ENCODE measurements around the gene HNRNPUL2. TPM values are rescaled to one million over a fixed set of nuclear protein-coding genes. Genes with fewer than 3 reads are reported as not detected.

Gene HNRNPUL2
- total and polyA plus RNA-seq, 7 donors = 22.9 to 54.3 (median 30.7) TPM

DNA sequence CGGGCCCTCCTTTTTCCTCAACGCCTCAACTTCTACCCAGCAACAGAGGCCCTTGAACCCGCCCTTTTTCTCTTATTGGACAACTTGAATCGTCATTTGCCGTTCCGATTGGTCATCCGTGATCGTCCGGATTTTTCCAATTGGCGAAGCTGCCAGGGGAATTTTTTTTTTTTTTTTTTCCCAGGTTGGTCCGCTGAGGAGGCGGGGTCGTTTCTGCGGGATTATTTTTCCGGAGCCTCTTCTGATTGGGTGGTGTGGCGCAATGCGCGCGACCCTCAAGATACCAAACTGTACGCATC is 564 bp upstream of the HNRNPUL2 start:
- Histone ChIP-seq H3K27ac (peak overlapping the region; percentile 96 to 97 (median 96)), H3K4me3 (peak overlapping the region; percentile 84 to 98 (median 94)), H3K27me3 (no peaks in the 10 kb centered on the region), H3K9me3 (no peaks in the 10 kb centered on the region), H3K36me3 (peaks cover 8 to 22% (median 12%) of the 10 kb centered on the region in 4 donors), H3K4me1 (peaks cover 0 to 64% (median 55%) of the 10 kb centered on the region in 4 donors)
- TF ChIP-seq EP300 (IDR thresholded peaks at IDR 0.05) = no peak
- TF ChIP-seq, protein P1, sequence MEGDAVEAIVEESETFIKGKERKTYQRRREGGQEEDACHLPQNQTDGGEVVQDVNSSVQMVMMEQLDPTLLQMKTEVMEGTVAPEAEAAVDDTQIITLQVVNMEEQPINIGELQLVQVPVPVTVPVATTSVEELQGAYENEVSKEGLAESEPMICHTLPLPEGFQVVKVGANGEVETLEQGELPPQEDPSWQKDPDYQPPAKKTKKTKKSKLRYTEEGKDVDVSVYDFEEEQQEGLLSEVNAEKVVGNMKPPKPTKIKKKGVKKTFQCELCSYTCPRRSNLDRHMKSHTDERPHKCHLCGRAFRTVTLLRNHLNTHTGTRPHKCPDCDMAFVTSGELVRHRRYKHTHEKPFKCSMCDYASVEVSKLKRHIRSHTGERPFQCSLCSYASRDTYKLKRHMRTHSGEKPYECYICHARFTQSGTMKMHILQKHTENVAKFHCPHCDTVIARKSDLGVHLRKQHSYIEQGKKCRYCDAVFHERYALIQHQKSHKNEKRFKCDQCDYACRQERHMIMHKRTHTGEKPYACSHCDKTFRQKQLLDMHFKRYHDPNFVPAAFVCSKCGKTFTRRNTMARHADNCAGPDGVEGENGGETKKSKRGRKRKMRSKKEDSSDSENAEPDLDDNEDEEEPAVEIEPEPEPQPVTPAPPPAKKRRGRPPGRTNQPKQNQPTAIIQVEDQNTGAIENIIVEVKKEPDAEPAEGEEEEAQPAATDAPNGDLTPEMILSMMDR (IDR thresholded peaks at IDR 0.05) = no peak
- TF ChIP-seq POLR2A (IDR thresholded peaks at IDR 0.05) = no peak
- TF ChIP-seq POLR2AphosphoS5 (IDR thresholded peaks at IDR 0.05) = no peak
- intact Hi-C loops (cut with DNase I) = loop anchor here (2.0 to 5.0 kb wide), 4 partner anchors 25 to 106 kb away; partner anchors contain the start of genes B3GAT3, STX5, TAF6L and TEX54
- peak; percentile 94 for DNase-seq
- WGBS, 2 donors = 0% methylated on average over 20 of the region's 20 CpGs

DNA sequence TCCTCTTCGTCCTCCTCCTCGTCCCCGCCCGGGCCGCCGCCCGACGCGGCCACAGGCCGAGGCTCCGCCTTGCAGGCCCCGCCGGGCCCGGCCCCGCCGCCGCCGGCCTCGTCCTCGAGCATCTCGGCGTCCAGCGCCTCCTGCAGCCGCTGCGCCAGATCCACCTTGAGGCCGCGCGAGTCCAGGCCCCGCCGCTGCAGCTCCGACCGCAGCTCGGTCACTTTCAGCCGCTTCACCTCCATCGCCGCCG is 417 bp downstream of the HNRNPUL2 start:
- Histone ChIP-seq H3K9me3 (no peaks in the 10 kb centered on the region), H3K27me3 (no peaks in the 10 kb centered on the region), H3K4me3 (peak overlapping the region; percentile 84 to 98 (median 94)), H3K36me3 (peaks cover 18 to 25% (median 22%) of the 10 kb centered on the region in 4 donors), H3K27ac (peak overlapping the region; percentile 96 to 97 (median 96)), H3K4me1 (peaks cover 0 to 60% (median 56%) of the 10 kb centered on the region in 4 donors)
- WGBS, 2 donors = 0 to 1% methylated on average over 37 of the region's 37 CpGs
- intact Hi-C loops (cut with DNase I) = loop anchor here (5.0 kb wide), 3 partner anchors 45 to 105 kb away; partner anchors contain the start of genes B3GAT3, STX5, TAF6L and TEX54
- no peak for DNase-seq
- TF ChIP-seq POLR2A (IDR thresholded peaks at IDR 0.05) = no peak
- no peak for TF ChIP-seq POLR2AphosphoS5 (IDR thresholded peaks at IDR 0.05)
- TF ChIP-seq EP300 (IDR thresholded peaks at IDR 0.05) = no peak

DNA sequence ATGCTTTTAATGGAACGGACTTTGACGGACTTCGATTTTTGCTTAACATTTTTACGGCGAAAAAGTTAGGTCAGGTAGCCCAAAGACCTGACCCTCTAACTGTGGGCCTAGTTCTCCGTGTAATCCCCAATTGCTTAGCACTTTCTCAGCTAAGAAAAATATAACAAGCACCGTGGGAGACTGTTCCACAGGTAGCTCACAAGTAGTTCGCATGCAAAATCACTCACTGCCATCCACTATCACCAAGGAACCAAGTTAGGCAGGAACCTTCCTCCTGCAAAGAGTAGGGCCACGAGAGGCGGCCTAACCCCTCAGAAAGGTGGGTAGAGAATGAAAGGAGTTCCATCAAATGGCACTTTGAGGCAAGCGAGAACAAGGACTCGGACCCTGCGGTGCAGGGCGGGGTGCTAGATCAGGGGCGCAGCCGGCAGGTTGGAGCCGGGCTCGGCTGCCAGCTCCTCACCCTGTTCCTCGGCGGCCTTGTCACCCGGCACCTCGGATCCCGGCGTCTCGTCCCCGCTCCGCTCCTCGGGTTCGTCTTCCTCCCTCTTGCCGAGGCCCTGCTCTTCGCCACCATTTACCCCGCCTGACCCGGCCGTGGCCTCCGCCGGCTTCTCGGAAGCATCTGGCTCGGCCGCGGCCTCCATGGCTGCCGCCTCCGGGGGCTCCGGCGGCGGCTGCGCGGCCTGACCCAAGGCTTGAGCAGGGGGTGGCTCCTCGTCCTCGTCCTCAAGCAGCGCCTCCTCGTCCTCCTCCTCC is 922 bp downstream of the HNRNPUL2 start:
- WGBS, 2 donors = 0 to 1% methylated on average over 51 of the region's 51 CpGs
- H3K27me3 ChIP-seq = no peaks in the 10 kb centered on the region
- H3K27ac ChIP-seq = peak overlapping the region; percentile 96 to 97 (median 96)
- no peak for TF ChIP-seq POLR2AphosphoS5 (IDR thresholded peaks at IDR 0.05)
- TF ChIP-seq, protein P1 (IDR thresholded peaks at IDR 0.05) = no peak
- no peak for TF ChIP-seq POLR2A (IDR thresholded peaks at IDR 0.05)
- no peak for TF ChIP-seq EP300 (IDR thresholded peaks at IDR 0.05)
- peaks cover 0 to 61% (median 55%) of the 10 kb centered on the region in 4 donors for H3K4me1 ChIP-seq
- peak; percentile 73 for DNase-seq
- H3K36me3 ChIP-seq = peaks cover 23 to 30% (median 26%) of the 10 kb centered on the region in 4 donors
- no peaks in the 10 kb centered on the region for H3K9me3 ChIP-seq
- H3K4me3 ChIP-seq = peak overlapping the region; percentile 84 to 98 (median 94)
- intact Hi-C loops (cut with DNase I) = loop anchor here (5.0 kb wide), 3 partner anchors 46 to 106 kb away; partner anchors contain the start of genes B3GAT3, STX5, TAF6L and TEX54

DNA sequence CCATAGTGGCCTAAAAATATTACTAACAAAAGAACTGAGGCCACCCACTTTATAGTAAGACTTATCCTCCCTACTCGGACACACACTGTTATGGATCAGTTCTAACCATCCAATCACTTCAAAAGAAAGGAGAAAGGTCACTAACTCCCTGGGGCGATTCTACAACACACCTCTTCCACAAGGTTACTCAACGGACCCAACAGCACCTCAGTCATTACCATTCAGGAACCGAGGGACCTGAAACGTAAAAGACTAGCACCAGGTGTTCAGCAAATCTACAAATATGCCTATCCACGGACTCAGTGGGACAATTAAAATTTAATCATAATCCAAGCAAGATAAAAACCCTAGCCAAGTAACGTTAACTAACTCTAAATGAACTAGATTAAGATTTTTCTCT is 1.6 kb downstream of the HNRNPUL2 start:
- H3K9me3 ChIP-seq = no peaks in the 10 kb centered on the region
- DNase-seq = no peak
- peaks cover 29 to 37% (median 33%) of the 10 kb centered on the region in 4 donors for H3K36me3 ChIP-seq
- peak overlapping the region; percentile 84 to 98 (median 94) for H3K4me3 ChIP-seq
- H3K27me3 ChIP-seq = no peaks in the 10 kb centered on the region
- TF ChIP-seq EP300 (IDR thresholded peaks at IDR 0.05) (no peak), POLR2AphosphoS5 (IDR thresholded peaks at IDR 0.05) (no peak), POLR2A (IDR thresholded peaks at IDR 0.05) (no peak)
- TF ChIP-seq, protein P1 (IDR thresholded peaks at IDR 0.05) = no peak
- 0 to 2% methylated on average over 7 of the region's 7 CpGs for WGBS, 2 donors
- peaks cover 0 to 54% (median 48%) of the 10 kb centered on the region in 4 donors for H3K4me1 ChIP-seq
- intact Hi-C loops (cut with DNase I) = loop anchor here (5.0 kb wide), 3 partner anchors 47 to 107 kb away; partner anchors contain the start of genes B3GAT3, STX5, TAF6L and TEX54
- peak overlapping the region; percentile 96 to 97 (median 96) for H3K27ac ChIP-seq

DNA sequence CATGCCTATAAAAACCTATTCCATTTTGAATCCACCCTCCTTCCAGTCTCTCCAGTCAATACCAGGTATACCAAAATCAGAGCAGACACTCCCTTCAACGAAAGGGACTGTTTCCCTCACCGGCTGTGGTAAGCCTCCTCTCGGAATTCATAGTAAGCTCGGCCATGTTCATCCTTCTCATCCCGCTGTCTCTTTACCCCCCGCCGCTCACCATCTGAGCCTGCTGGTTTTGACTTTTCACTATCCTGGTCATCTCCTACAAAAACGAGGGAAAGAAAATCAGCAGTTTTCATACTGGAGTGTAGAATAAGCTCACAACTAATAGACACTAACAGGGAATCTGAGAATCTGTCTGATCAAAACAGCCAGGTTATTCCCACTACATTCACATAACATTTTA is 3.1 kb downstream of the HNRNPUL2 start:
- H3K36me3 ChIP-seq = peaks cover 40 to 52% (median 47%) of the 10 kb centered on the region in 4 donors
- H3K4me3 ChIP-seq = peak overlapping the region in 2 of 4 donors; percentile 97 to 98
- H3K27ac ChIP-seq = peak overlapping the region in 3 of 4 donors; percentile 96 to 97 (median 97)
- peaks cover 0 to 39% (median 33%) of the 10 kb centered on the region in 4 donors for H3K4me1 ChIP-seq
- 39 to 64% methylated on average over 8 of the region's 8 CpGs for WGBS, 2 donors
- peak; percentile 22 for DNase-seq
- H3K9me3 ChIP-seq = no peaks in the 10 kb centered on the region
- TF ChIP-seq, protein P1 (IDR thresholded peaks at IDR 0.05) = no peak
- TF ChIP-seq POLR2A (IDR thresholded peaks at IDR 0.05) (no peak), EP300 (IDR thresholded peaks at IDR 0.05) (no peak), POLR2AphosphoS5 (IDR thresholded peaks at IDR 0.05) (no peak)
- no peaks in the 10 kb centered on the region for H3K27me3 ChIP-seq
- intact Hi-C loops (cut with DNase I) = no loop called here
